SK-N-SH (cell line): Measurements from ENCODE around the gene SLC35F4. TPM values are rescaled to one million over a fixed set of nuclear protein-coding genes. Genes with fewer than 3 reads are reported as not detected.

ENCODE experiments used
- CTCF ChIA-PET: fragments of 300-600, 350-600 bp; formaldehyde crosslinking; extraction: SDS; loops from one replicate; lab custom pipeline; 2021; lab: Yijun Ruan, JAX
- POLR2A ChIA-PET: fragments of 350-600 bp; sonication (Branson Sonifier 250); formaldehyde crosslinking; extraction: SDS; loops from one replicate; lab custom pipeline; 2020; ENCODE audit warnings: antibody characterized with exemption, inconsistent platforms; lab: Yijun Ruan, JAX
- DNase-seq: peaks from one replicate; pipeline ENCODE4 v3.0.0; 2012
- H2AFZ ChIP-seq: fragments of 200-600 bp; sonication (generic); 2 replicates; pipeline ENCODE4 v1.8.1; 2016; ENCODE audit warnings: antibody characterized with exemption, mild to moderate bottlenecking, low read depth
- H3F3A ChIP-seq: fragments of 200-600 bp; sonication (generic); replicated peaks from 2 replicates; pipeline ENCODE3; 2016; ENCODE audit warnings: antibody characterized with exemption, mild to moderate bottlenecking; ENCODE audit not compliant: insufficient read depth
- H3K27ac ChIP-seq, 2 experiments: fragments of 200-500 bp in 1 of 2; fragments of 200-600 bp in 1 of 2; sonication (Bioruptor generic) in 1 of 2; sonication (generic), shearing (Covaris generic) in 1 of 2; 2 replicates each; pipeline versions ENCODE4 v1.5.1 to v1.6.1; 2014 to 2016; ENCODE audit warnings: low read depth in 2 of 2, inconsistent platforms in 1 of 2, low read length in 1 of 2, mild to moderate bottlenecking in 1 of 2, mixed read lengths in 1 of 2
- H3K27me3 ChIP-seq: fragments of 200-600 bp; sonication (generic), shearing (Covaris generic); 2 replicates; pipeline ENCODE4 v1.6.1; 2016; ENCODE audit warnings: mixed run types; ENCODE audit not compliant: insufficient read depth
- H3K36me3 ChIP-seq, 2 experiments: fragments of 200-500 bp in 1 of 2; fragments of 200-600 bp in 1 of 2; sonication (Bioruptor generic) in 1 of 2; sonication (generic) in 1 of 2; replicated peaks in 1 of 2; 2 replicates each; pipeline versions ENCODE3 to v1.5.1; 2014 to 2016; ENCODE audit warnings: low read length in 1 of 2, mild to moderate bottlenecking in 1 of 2; ENCODE audit not compliant: insufficient read depth in 2 of 2, control insufficient read depth in 1 of 2
- H3K4me1 ChIP-seq, 2 experiments: fragments of 200-500 bp in 1 of 2; fragments of 200-600 bp in 1 of 2; sonication (Bioruptor generic) in 1 of 2; sonication (generic), shearing (Covaris generic) in 1 of 2; 2 replicates each; pipeline versions ENCODE4 v1.5.1 to v1.6.1; 2014 to 2016; ENCODE audit warnings: low read depth in 1 of 2, low read length in 1 of 2, mixed run types in 1 of 2; ENCODE audit not compliant: insufficient read depth in 2 of 2, control insufficient read depth in 1 of 2
- H3K4me2 ChIP-seq: fragments of 200-600 bp; sonication (generic), shearing (Covaris generic); 2 replicates; pipeline ENCODE4 v1.6.1; 2017; ENCODE audit warnings: mixed run types
- H3K4me3 ChIP-seq, 2 experiments: fragments of 200-500 bp in 1 of 2; fragments of 200-600 bp in 1 of 2; sonication (Bioruptor generic) in 1 of 2; sonication (generic), shearing (Covaris generic) in 1 of 2; 2 replicates each; pipeline versions ENCODE4 v1.5.1 to v1.8.1; 2014 to 2016; ENCODE audit warnings: low read depth in 2 of 2, inconsistent platforms in 1 of 2, low read length in 1 of 2, mild to moderate bottlenecking in 1 of 2, mixed read lengths in 1 of 2, moderate library complexity in 1 of 2
- H3K79me2 ChIP-seq: fragments of 200-600 bp; sonication (generic); 2 replicates; pipeline ENCODE4 v1.8.1; 2017; ENCODE audit warnings: mild to moderate bottlenecking; ENCODE audit not compliant: insufficient read depth
- H3K9ac ChIP-seq: fragments of 200-600 bp; sonication (generic); 2 replicates; pipeline ENCODE4 v1.6.1; 2017; ENCODE audit warnings: mixed run types
- H3K9me2 ChIP-seq: fragments of 200-600 bp; sonication (generic); 2 replicates; pipeline ENCODE4 v1.6.1; 2017; ENCODE audit warnings: mixed run types
- H3K9me3 ChIP-seq: fragments of 200-600 bp; sonication (generic); 2 replicates; pipeline ENCODE4 v1.6.1; 2017; ENCODE audit warnings: mixed run types, mild to moderate bottlenecking, moderate library complexity
- H4K20me1 ChIP-seq: fragments of 200-600 bp; sonication (generic); 2 replicates; pipeline ENCODE4 v1.6.1; 2017; ENCODE audit warnings: mild to moderate bottlenecking, mixed run types; ENCODE audit not compliant: insufficient read depth
- CHD2 ChIP-seq: fragments of 150-350 bp; IDR thresholded peaks from 2 replicates; pipeline ENCODE4 v1.6.1; 2018; ENCODE audit warnings: low read length; ENCODE audit not compliant: partially characterized antibody
- EZH2phosphoT487 ChIP-seq: fragments of 200-600 bp; sonication (generic); IDR thresholded peaks from 2 replicates; pipeline ENCODE4 v1.6.1; 2017; ENCODE audit warnings: low read depth, mixed run types, mild to moderate bottlenecking, antibody characterized with exemption, moderate library complexity, borderline replicate concordance
- GABPA ChIP-seq: IDR thresholded peaks from 2 replicates; pipeline ENCODE4 v1.4.0; 2012; ENCODE audit warnings: low read depth, mild to moderate bottlenecking
- MEF2A ChIP-seq: IDR thresholded peaks from 2 replicates; pipeline ENCODE4 v1.4.0; 2012; ENCODE audit warnings: low read depth, borderline replicate concordance
- NFIC ChIP-seq: IDR thresholded peaks from 2 replicates; pipeline ENCODE4 v1.4.0; 2012; ENCODE audit warnings: borderline replicate concordance
- RAD21 ChIP-seq: IDR thresholded peaks from 2 replicates; pipeline ENCODE4 v1.6.1; 2012; ENCODE audit warnings: mild to moderate bottlenecking, low read length
- SMC3 ChIP-seq: IDR thresholded peaks from 2 replicates; pipeline ENCODE4 v1.6.1; 2012; ENCODE audit warnings: low read depth, low read length, improper control_type of control experiment
- WGBS: methylation state at CpG from one replicate; pipeline ENCODE4 v1.1.6; 2017; ENCODE audit warnings: low lambda C conversion rate; 5-methylcytosine and 5-hydroxymethylcytosine counted together
- polyA plus RNA-seq, 3 experiments: library from polyadenylated mRNA; depleted of rRNA; stranded (reverse); fragments of >200 nt; gene quantifications; 2 replicates each; pipeline ENCODE4 v1.2.3, GENCODE V29; 2012
- TF ChIP-seq, protein P1 (sequence below): IDR thresholded peaks from 2 replicates; pipeline ENCODE4; 2012
- TF ChIP-seq, protein P2 (sequence below): fragments of 150-350 bp; IDR thresholded peaks from 2 replicates; pipeline ENCODE4 v1.6.1; 2016; ENCODE audit warnings: mild to moderate bottlenecking, low read depth, low read length
- TF ChIP-seq, protein P3 (sequence below): IDR thresholded peaks from 2 replicates; pipeline ENCODE4 v1.4.0; 2012; ENCODE audit warnings: low read depth
- TF ChIP-seq, protein P4 (sequence below): fragments of 200-600 bp; sonication (generic); IDR thresholded peaks from 2 replicates; pipeline ENCODE4 v1.6.1; 2017; ENCODE audit warnings: antibody characterized with exemption, mild to moderate bottlenecking, moderate library complexity
- TF ChIP-seq, protein P5 (sequence below): IDR thresholded peaks from 2 replicates; pipeline ENCODE4 v1.6.1; 2012; ENCODE audit warnings: mild to moderate bottlenecking, low read depth, low read length, moderate library complexity

SLC35F4 gene
- polyA plus RNA-seq, 1 of the 3 experiments (the other 2 are of a cell fraction) = not detected

DNA sequence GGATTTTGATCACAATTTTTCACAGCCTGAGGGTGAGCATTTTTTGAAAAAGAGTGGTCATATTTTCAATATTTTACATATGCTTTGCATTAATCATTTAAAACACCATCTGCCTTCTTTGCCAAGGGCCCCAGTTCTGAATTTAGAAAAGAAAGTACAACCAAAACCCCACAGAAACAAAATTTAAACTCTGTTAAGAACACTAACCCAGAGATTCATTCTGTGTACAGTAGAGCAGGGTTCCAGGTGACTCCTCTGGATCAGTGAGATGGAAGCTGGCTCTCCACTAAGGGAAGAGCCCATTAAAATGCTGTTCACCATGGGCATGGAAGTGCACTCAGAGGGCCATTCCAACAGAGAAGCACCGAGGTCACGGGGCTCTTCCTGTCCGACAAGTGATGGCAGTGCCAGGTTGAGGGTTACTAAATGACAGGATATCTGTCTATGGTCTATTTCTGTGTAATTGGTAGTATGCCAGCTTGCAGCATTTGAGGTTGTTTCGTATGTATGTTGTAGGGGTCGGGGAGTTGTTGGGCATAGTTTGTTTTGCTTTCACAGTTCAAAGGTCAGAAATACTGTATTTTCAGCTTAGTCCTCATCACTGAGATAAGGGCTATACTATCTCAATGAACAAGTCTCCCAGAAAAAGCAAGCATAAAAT is 95.9 kb downstream of the SLC35F4 start:
- 4% methylated on average over 5 of the region's 5 CpGs for WGBS
- no peaks in the 10 kb centered on the region for H4K20me1 ChIP-seq
- TF ChIP-seq, protein P1, sequence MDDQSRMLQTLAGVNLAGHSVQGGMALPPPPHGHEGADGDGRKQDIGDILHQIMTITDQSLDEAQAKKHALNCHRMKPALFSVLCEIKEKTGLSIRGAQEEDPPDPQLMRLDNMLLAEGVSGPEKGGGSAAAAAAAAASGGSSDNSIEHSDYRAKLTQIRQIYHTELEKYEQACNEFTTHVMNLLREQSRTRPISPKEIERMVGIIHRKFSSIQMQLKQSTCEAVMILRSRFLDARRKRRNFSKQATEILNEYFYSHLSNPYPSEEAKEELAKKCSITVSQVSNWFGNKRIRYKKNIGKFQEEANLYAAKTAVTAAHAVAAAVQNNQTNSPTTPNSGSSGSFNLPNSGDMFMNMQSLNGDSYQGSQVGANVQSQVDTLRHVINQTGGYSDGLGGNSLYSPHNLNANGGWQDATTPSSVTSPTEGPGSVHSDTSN = no peak
- TF ChIP-seq EZH2phosphoT487 (no peak), GABPA (no peak), CHD2 (no peak), RAD21 (no peak), MEF2A (no peak), SMC3 (no peak), NFIC (no peak)
- TF ChIP-seq, protein P2, sequence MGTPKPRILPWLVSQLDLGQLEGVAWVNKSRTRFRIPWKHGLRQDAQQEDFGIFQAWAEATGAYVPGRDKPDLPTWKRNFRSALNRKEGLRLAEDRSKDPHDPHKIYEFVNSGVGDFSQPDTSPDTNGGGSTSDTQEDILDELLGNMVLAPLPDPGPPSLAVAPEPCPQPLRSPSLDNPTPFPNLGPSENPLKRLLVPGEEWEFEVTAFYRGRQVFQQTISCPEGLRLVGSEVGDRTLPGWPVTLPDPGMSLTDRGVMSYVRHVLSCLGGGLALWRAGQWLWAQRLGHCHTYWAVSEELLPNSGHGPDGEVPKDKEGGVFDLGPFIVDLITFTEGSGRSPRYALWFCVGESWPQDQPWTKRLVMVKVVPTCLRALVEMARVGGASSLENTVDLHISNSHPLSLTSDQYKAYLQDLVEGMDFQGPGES = no peak
- TF ChIP-seq, protein P3, sequence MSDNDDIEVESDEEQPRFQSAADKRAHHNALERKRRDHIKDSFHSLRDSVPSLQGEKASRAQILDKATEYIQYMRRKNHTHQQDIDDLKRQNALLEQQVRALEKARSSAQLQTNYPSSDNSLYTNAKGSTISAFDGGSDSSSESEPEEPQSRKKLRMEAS = no peak
- TF ChIP-seq, protein P4, sequence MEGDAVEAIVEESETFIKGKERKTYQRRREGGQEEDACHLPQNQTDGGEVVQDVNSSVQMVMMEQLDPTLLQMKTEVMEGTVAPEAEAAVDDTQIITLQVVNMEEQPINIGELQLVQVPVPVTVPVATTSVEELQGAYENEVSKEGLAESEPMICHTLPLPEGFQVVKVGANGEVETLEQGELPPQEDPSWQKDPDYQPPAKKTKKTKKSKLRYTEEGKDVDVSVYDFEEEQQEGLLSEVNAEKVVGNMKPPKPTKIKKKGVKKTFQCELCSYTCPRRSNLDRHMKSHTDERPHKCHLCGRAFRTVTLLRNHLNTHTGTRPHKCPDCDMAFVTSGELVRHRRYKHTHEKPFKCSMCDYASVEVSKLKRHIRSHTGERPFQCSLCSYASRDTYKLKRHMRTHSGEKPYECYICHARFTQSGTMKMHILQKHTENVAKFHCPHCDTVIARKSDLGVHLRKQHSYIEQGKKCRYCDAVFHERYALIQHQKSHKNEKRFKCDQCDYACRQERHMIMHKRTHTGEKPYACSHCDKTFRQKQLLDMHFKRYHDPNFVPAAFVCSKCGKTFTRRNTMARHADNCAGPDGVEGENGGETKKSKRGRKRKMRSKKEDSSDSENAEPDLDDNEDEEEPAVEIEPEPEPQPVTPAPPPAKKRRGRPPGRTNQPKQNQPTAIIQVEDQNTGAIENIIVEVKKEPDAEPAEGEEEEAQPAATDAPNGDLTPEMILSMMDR = no peak
- TF ChIP-seq, protein P5, sequence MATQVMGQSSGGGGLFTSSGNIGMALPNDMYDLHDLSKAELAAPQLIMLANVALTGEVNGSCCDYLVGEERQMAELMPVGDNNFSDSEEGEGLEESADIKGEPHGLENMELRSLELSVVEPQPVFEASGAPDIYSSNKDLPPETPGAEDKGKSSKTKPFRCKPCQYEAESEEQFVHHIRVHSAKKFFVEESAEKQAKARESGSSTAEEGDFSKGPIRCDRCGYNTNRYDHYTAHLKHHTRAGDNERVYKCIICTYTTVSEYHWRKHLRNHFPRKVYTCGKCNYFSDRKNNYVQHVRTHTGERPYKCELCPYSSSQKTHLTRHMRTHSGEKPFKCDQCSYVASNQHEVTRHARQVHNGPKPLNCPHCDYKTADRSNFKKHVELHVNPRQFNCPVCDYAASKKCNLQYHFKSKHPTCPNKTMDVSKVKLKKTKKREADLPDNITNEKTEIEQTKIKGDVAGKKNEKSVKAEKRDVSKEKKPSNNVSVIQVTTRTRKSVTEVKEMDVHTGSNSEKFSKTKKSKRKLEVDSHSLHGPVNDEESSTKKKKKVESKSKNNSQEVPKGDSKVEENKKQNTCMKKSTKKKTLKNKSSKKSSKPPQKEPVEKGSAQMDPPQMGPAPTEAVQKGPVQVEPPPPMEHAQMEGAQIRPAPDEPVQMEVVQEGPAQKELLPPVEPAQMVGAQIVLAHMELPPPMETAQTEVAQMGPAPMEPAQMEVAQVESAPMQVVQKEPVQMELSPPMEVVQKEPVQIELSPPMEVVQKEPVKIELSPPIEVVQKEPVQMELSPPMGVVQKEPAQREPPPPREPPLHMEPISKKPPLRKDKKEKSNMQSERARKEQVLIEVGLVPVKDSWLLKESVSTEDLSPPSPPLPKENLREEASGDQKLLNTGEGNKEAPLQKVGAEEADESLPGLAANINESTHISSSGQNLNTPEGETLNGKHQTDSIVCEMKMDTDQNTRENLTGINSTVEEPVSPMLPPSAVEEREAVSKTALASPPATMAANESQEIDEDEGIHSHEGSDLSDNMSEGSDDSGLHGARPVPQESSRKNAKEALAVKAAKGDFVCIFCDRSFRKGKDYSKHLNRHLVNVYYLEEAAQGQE = no peak
- TF ChIP-seq, all 33 proteins: peak for 0
- H3K9me3 ChIP-seq = no peaks in the 10 kb centered on the region
- no peaks in the 10 kb centered on the region for H3K36me3 ChIP-seq
- no peaks in the 10 kb centered on the region for H3K9me2 ChIP-seq
- H3K27ac ChIP-seq = no peak overlapping the region
- H3K9ac ChIP-seq = no peak overlapping the region
- H3F3A ChIP-seq = no peaks in the 10 kb centered on the region
- CTCF ChIA-PET = no interaction called here
- no peaks in the 10 kb centered on the region; the same call in none of the 2 replicates for H3K27me3 ChIP-seq
- H3K4me2 ChIP-seq = no peak overlapping the region
- POLR2A ChIA-PET = no interaction called here
- no peak overlapping the region for H2AFZ ChIP-seq
- H3K79me2 ChIP-seq = no peaks in the 10 kb centered on the region
- H3K4me3 ChIP-seq = no peak overlapping the region
- no peaks in the 10 kb centered on the region for H3K4me1 ChIP-seq
- no peak for DNase-seq
